HEK293 (cell line): ENCODE measurements around the gene SDC3.

Experiments used
- CTCF ChIA-PET: fragments of 350-600 bp; formaldehyde crosslinking; extraction: SDS; loops from one replicate; lab custom pipeline; 2021; ENCODE audit warnings: antibody characterized with exemption; lab: Yijun Ruan, JAX
- POLR2A ChIA-PET: fragments of 300-600 bp; formaldehyde crosslinking; extraction: SDS; loops from one replicate; lab custom pipeline; 2020; ENCODE audit warnings: antibody characterized with exemption, inconsistent platforms; lab: Yijun Ruan, JAX
- H3K27ac ChIP-seq: fragments of 200-500 bp; sonication (Bioruptor generic); 2 replicates; pipeline ENCODE4 v1.5.1; 2014; ENCODE audit warnings: low read depth, low read length, control low read depth, inconsistent platforms; ENCODE audit errors: extremely low read depth
- H3K36me3 ChIP-seq, 2 experiments: fragments of 200-500 bp in 1 of 2; sonication (Bioruptor generic) in 1 of 2; 1 replicate in 1 of 2; 2 replicates in 1 of 2; pipeline ENCODE4 v1.5.1; 2014 to 2017; ENCODE audit warnings: inconsistent platforms in 2 of 2, low read length in 2 of 2; ENCODE audit not compliant: control insufficient read depth in 2 of 2, insufficient read depth in 1 of 2
- H3K4me1 ChIP-seq: fragments of 200-500 bp; sonication (Bioruptor generic); 2 replicates; pipeline ENCODE4 v1.5.1; 2014; ENCODE audit warnings: mild to moderate bottlenecking, low read length, inconsistent platforms; ENCODE audit not compliant: control insufficient read depth, insufficient read depth
- H3K4me3 ChIP-seq: 2 replicates; pipeline ENCODE4 v1.5.1; 2011; ENCODE audit warnings: low read depth, mild to moderate bottlenecking, control low read depth, low read length, moderate library complexity
- H3K9me3 ChIP-seq: fragments of 200-500 bp; sonication (Bioruptor generic); 2 replicates; pipeline ENCODE4 v1.5.1; 2014; ENCODE audit warnings: low read depth, low read length, inconsistent platforms; ENCODE audit not compliant: control insufficient read depth, insufficient read depth
- GFI1B ChIP-seq: fragments of 450-650 bp; formaldehyde crosslinking; IDR thresholded peaks from 2 replicates; pipeline ENCODE4 v1.5.1; 2016; ENCODE audit warnings: missing biosample characterization, missing genetic modification characterization
- GLIS1 ChIP-seq: fragments of 450-650 bp; formaldehyde crosslinking; IDR thresholded peaks from 2 replicates; pipeline ENCODE4 v1.5.1; 2016; ENCODE audit warnings: missing biosample characterization, missing genetic modification characterization
- SCRT2 ChIP-seq: fragments of 450-650 bp; formaldehyde crosslinking; IDR thresholded peaks from 2 replicates; pipeline ENCODE4 v1.5.1; 2016; ENCODE audit warnings: missing biosample characterization, missing genetic modification characterization
- SETDB1 ChIP-seq: IDR thresholded peaks from one replicate; pipeline ENCODE4 v1.6.1; 2017; ENCODE audit warnings: mild to moderate bottlenecking, low read length, moderate library complexity, mixed read lengths; ENCODE audit not compliant: insufficient read length
- SP7 ChIP-seq: fragments of 450-650 bp; formaldehyde crosslinking; IDR thresholded peaks from 2 replicates; pipeline ENCODE4 v1.5.1; 2016; ENCODE audit warnings: missing biosample characterization, missing genetic modification characterization
- ZBTB21 ChIP-seq: fragments of 450-650 bp; formaldehyde crosslinking; IDR thresholded peaks from 2 replicates; pipeline ENCODE4 v1.5.1; 2017; ENCODE audit warnings: missing biosample characterization, missing genetic modification characterization
- ZFP3 ChIP-seq: fragments of 450-650 bp; formaldehyde crosslinking; IDR thresholded peaks from 2 replicates; pipeline ENCODE4 v1.5.1; 2016; ENCODE audit warnings: low read depth, missing biosample characterization, missing genetic modification characterization
- ZNF133 ChIP-seq: fragments of 450-650 bp; formaldehyde crosslinking; IDR thresholded peaks from 2 replicates; pipeline ENCODE4 v1.5.1; 2016; ENCODE audit warnings: missing biosample characterization, missing genetic modification characterization
- ZNF202 ChIP-seq: fragments of 450-650 bp; formaldehyde crosslinking; IDR thresholded peaks from 2 replicates; pipeline ENCODE4 v1.5.1; 2016; ENCODE audit warnings: missing biosample characterization, missing genetic modification characterization, borderline replicate concordance
- ZNF677 ChIP-seq: fragments of 450-650 bp; IDR thresholded peaks from 2 replicates; pipeline ENCODE4 v1.5.0; 2018; ENCODE audit warnings: missing biosample characterization, mild to moderate bottlenecking, missing genetic modification characterization, moderate library complexity
- ZNF701 ChIP-seq: fragments of 450-650 bp; formaldehyde crosslinking; IDR thresholded peaks from 2 replicates; pipeline ENCODE4 v1.5.1; 2016; ENCODE audit warnings: missing biosample characterization, missing genetic modification characterization
- ZNF768 ChIP-seq: fragments of 450-650 bp; formaldehyde crosslinking; IDR thresholded peaks from 2 replicates; pipeline ENCODE4 v1.5.1; 2018; ENCODE audit warnings: missing biosample characterization, mild to moderate bottlenecking, missing genetic modification characterization
- TF ChIP-seq, protein P1 (sequence below): IDR thresholded peaks from 2 replicates; pipeline ENCODE4 v1.6.1; 2011; ENCODE audit warnings: mild to moderate bottlenecking, low read depth, low read length, borderline replicate concordance
- TF ChIP-seq, protein P2 (sequence below): fragments of 450-650 bp; formaldehyde crosslinking; IDR thresholded peaks from 2 replicates; pipeline ENCODE4 v1.5.1; 2016; ENCODE audit warnings: missing biosample characterization, missing genetic modification characterization
- TF ChIP-seq, protein P3 (sequence below): fragments of 450-650 bp; formaldehyde crosslinking; IDR thresholded peaks from 2 replicates; pipeline ENCODE4 v1.5.1; 2016; ENCODE audit warnings: missing biosample characterization, missing genetic modification characterization

Gene SDC3

DNA sequence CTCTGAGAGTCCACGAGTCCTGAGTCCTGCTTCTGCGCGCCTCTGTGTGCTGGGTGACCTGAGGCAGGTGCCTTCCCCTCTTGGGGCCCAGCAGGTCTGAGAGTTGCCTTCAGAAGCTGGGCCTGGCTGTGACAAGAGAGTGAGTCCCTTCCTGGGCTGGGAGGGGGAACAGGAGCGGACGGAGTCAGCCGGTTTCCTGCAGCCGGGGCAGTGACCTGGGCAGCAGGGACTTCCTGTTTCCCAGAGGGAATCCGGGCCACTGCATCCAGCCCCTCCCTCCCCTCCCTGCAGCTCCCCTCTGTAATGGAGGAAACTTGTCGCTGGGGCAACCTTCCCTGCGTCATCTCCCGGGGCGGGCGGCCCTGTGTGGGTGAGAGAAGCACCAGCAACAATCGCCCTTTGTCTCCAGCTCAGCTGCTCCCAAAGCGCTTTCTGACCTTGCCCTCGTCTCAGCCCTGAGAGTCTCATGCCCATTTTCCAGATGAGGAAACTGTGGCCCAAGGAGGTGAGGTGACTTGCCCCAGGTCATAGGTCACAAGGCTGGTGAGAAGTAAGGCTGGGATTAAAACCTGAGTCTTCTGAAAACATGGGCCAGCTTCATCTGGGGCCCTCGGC is 61.1 kb downstream of the SDC3 start (continued):
- TF ChIP-seq ZNF701, result no peak

DNA sequence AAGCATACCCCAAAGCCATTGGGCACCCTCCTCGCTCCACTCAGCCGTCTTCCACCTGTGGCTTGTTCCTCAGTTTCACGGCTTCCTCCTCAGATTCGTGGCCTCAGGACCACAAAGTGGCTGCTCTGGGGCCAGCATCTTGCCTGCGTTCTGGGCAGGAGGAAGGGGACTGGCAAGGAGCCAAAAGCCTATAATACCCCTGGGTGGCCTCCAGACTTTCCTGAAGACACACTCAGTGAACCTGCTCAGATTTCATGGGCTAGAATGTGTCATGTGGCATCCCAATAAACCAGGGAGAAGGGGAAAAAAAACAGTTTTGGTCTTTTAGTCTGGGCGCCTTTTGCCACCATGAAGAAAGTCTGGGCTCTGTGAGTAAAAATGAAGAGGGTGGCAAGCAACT is 62.0 kb downstream of the SDC3 start:
- ChIA-PET CTCF (interaction anchor here (0.5 to 2.7 kb wide), 5 partner anchors 11 to 64 kb away, joined by 3 to 18 read pairs (median 4); no protein-coding TSS in a partner anchor), POLR2A (interaction anchor here (1.1 kb wide), 1 partner anchor 38 kb away, joined by 3 read pairs; no protein-coding TSS in a partner anchor)
- H3K36me3 ChIP-seq, result no peaks in the 10 kb centered on the region
- H3K9me3 ChIP-seq, result no peaks in the 10 kb centered on the region
- no peak overlapping the region for H3K27ac ChIP-seq
- no peaks in the 10 kb centered on the region for H3K4me1 ChIP-seq
- H3K4me3 ChIP-seq, result no peak overlapping the region
- no peak for TF ChIP-seq ZNF133 (tag by site-specific recombination)
- peak; percentile 28 for TF ChIP-seq SETDB1
- TF ChIP-seq GLIS1 (tag by site-specific recombination), result peak; percentile 61
- peak; percentile 30; the same call in 1 of the 2 replicates for TF ChIP-seq SCRT2 (tag by site-specific recombination)

DNA sequence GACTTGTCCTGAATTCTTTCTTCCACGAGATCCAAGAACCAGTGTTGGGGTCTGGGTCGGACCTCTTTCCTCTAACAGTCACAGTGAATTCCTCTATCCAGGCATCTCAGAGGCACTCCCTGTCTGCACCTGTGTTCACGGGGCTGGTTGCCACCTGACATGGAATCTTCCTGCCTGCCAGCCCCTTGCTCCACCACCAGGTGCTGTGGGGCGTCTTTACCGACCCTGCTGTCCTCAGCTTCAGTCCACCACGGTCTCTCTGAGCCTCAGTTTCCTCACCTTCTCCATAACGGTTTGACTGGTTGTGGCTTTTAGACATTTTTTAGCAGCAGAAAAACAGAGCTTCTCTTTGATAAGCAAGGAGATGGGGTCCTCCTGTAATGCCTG is 62.7 kb downstream of the SDC3 start:
- ChIA-PET POLR2A (no interaction called here), CTCF (interaction anchor here (0.7 to 1.4 kb wide), 2 partner anchors 11 to 44 kb away, joined by 4 to 8 read pairs; no protein-coding TSS in a partner anchor)
- TF ChIP-seq, protein P1, sequence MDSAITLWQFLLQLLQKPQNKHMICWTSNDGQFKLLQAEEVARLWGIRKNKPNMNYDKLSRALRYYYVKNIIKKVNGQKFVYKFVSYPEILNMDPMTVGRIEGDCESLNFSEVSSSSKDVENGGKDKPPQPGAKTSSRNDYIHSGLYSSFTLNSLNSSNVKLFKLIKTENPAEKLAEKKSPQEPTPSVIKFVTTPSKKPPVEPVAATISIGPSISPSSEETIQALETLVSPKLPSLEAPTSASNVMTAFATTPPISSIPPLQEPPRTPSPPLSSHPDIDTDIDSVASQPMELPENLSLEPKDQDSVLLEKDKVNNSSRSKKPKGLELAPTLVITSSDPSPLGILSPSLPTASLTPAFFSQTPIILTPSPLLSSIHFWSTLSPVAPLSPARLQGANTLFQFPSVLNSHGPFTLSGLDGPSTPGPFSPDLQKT, result no peak
- TF ChIP-seq ZNF202 (tag by site-specific recombination) (no peak), ZNF768 (tag by site-specific recombination) (no peak), ZNF677 (tag by site-specific recombination) (no peak), ZFP3 (tag by site-specific recombination) (no peak)
- no peak overlapping the region for H3K4me3 ChIP-seq
- no peaks in the 10 kb centered on the region for H3K9me3 ChIP-seq
- no peak overlapping the region for H3K27ac ChIP-seq
- no peaks in the 10 kb centered on the region for H3K4me1 ChIP-seq
- H3K36me3 ChIP-seq, result no peaks in the 10 kb centered on the region

DNA sequence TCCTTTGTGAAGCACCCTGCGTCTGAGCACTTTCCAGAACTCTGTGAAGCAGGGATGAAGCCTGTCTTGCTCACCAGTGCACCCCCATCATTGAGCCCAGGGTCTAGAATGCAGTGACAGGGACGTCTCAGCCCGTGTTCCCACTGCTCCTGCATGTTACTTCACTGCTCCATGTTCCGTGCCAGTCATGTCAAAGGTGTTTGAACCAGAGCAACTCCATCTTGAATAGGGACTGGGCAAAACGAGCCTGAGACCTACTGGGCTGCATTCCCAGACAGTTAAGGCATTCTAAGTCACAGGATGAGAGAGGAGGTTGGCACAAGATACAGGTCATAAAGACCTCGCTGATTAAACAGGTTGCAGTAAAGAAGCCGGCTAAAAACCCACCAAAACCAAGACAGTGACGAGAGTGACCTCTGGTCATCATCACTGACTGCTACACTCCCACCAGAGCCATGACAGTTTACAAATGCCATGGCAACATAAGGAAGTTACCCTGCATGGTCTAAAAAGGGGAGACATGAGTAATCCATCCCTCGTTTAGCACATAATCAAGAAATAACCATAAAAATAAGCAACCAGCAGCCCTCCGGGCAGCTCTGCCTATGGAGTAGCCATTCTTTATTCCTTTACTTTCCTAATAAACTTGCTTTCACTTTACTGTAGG is 63.2 kb downstream of the SDC3 start:
- ChIA-PET CTCF (interaction anchor here (1.4 kb wide), 1 partner anchor 44 kb away, joined by 8 read pairs; no protein-coding TSS in a partner anchor), POLR2A (no interaction called here)
- no peak overlapping the region for H3K4me3 ChIP-seq
- H3K27ac ChIP-seq, result no peak overlapping the region
- TF ChIP-seq, protein P2, sequence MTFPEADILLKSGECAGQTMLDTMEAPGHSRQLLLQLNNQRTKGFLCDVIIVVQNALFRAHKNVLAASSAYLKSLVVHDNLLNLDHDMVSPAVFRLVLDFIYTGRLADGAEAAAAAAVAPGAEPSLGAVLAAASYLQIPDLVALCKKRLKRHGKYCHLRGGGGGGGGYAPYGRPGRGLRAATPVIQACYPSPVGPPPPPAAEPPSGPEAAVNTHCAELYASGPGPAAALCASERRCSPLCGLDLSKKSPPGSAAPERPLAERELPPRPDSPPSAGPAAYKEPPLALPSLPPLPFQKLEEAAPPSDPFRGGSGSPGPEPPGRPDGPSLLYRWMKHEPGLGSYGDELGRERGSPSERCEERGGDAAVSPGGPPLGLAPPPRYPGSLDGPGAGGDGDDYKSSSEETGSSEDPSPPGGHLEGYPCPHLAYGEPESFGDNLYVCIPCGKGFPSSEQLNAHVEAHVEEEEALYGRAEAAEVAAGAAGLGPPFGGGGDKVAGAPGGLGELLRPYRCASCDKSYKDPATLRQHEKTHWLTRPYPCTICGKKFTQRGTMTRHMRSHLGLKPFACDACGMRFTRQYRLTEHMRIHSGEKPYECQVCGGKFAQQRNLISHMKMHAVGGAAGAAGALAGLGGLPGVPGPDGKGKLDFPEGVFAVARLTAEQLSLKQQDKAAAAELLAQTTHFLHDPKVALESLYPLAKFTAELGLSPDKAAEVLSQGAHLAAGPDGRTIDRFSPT (tag by site-specific recombination), result no peak
- no peak for TF ChIP-seq SP7
- no peak for TF ChIP-seq ZBTB21 (tag by site-specific recombination)
- TF ChIP-seq GFI1B, result no peak
- TF ChIP-seq, protein P3, sequence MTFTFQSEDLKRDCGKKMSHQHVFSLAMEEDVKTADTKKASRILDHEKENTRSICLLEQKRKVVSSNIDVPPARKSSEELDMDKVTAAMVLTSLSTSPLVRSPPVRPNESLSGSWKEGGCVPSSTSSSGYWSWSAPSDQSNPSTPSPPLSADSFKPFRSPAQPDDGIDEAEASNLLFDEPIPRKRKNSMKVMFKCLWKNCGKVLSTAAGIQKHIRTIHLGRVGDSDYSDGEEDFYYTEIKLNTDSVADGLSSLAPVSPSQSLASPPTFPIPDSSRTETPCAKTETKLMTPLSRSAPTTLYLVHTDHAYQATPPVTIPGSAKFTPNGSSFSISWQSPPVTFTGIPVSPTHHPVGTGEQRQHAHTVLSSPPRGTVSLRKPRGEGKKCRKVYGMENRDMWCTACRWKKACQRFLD, result no peak
- H3K36me3 ChIP-seq, result no peaks in the 10 kb centered on the region
- no peaks in the 10 kb centered on the region for H3K4me1 ChIP-seq
- no peaks in the 10 kb centered on the region for H3K9me3 ChIP-seq
